ENCODE measurements around the gene NBEAL2.
A peak's percentile ranks its signal among the peaks of the same experiment; 100 is the strongest.

The NBEAL2 gene

DNA sequence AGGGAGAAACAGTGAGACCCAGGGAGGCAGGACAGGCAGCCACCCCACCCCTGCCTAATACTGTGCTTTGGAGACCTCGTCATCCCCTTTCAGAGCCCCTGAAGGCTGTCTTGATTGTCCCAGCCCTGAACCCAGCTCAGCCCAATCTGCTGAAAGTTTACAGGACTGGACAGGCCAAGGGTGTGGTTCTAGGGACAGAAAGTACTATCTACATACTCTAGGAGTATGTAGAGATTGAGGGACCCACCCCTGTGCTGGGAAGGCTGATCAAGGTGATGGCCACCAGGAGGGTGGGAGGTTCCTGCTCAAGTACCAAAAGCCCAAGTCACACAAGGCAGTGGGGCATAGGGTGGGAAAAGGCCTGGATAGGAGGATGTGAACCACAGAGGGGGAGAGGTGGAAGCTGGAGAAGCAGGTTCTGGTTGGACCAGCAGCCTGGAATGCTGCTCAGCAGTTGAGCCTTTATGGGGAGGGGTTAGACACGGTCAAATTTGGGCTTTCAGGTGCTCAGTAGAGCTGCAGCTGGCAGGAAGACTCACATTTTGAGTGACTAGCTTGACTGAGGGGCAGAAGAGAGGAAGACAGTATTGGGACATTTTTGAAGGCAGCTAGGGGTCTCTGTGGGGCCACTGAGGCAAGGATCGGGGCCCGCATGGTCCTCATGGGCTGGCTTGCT is 6.7 kb downstream of the NBEAL2 start:
- Histone ChIP-seq H3K18ac (ENCODE audit: low read depth in 1 of 2, low read length in 2 of 2) (no peak overlapping the region), H3K27me3 (ENCODE audit: control insufficient read depth in 1 of 2, insufficient read depth in 1 of 2, low read length in 2 of 2) (no peaks in the 10 kb centered on the region), H2BK15ac (ENCODE audit: low read depth, poor library complexity, severe bottlenecking) (no peak overlapping the region), H2BK5ac (ENCODE audit: low read depth, low read length, poor library complexity, severe bottlenecking) (no peak overlapping the region), H3K4me2 (ENCODE audit: low read length, poor library complexity, severe bottlenecking) (no peak overlapping the region), H3K79me1 (replicated peaks; ENCODE audit: low read length, poor library complexity, severe bottlenecking) (no peaks in the 10 kb centered on the region), H4K91ac (ENCODE audit: low read length) (no peak overlapping the region), H2BK12ac (ENCODE audit: low read length in 2 of 2) (no peak overlapping the region), H3K4ac (ENCODE audit: low read depth in 1 of 2, low read length in 2 of 2) (no peak overlapping the region), H3K9ac (ENCODE audit: low read length) (no peak overlapping the region), H3K36me3 (ENCODE audit: control insufficient read depth in 1 of 2, insufficient read depth in 2 of 2, low read depth in 1 of 2, low read length in 2 of 2) (peaks cover 0 to 30% of the 10 kb centered on the region in 2 experiments), H3K9me3 (ENCODE audit: control insufficient read depth, low read length) (no peaks in the 10 kb centered on the region), H3K14ac (ENCODE audit: low read length in 2 of 2) (no peak overlapping the region), H3K27ac (ENCODE audit: low read length, poor library complexity, severe bottlenecking) (no peak overlapping the region), H2BK120ac (ENCODE audit: low read depth, low read length) (no peak overlapping the region), H3K4me3 (ENCODE audit: insufficient read depth in 1 of 2, low read depth in 1 of 2, low read length in 2 of 2) (no peak overlapping the region), H3K23ac (ENCODE audit: low read length in 2 of 2) (no peak overlapping the region), H2AK5ac (ENCODE audit: low read length, severe bottlenecking) (no peak overlapping the region), H3K4me1 (ENCODE audit: control insufficient read depth, insufficient read depth, low read depth, low read length) (peaks cover 10% of the 10 kb centered on the region), H2AFZ (ENCODE audit: low read depth, low read length) (no peak overlapping the region), H4K8ac (ENCODE audit: low read length) (no peak overlapping the region)
- WGBS: 96% methylated on average over 4 of the region's 4 CpGs
- no peak for DNase-seq

- no peak overlapping the region for H2AFZ ChIP-seq (ENCODE audit: low read depth, low read length)
- H3K4me1 ChIP-seq (ENCODE audit: control insufficient read depth, insufficient read depth, low read depth, low read length): peaks cover 7% of the 10 kb centered on the region
- no peak overlapping the region for H2AK5ac ChIP-seq (ENCODE audit: low read length, severe bottlenecking)
- H2BK120ac ChIP-seq (ENCODE audit: low read depth, low read length): no peak overlapping the region
- H4K91ac ChIP-seq (ENCODE audit: low read length): no peak overlapping the region
- no peak overlapping the region for H3K18ac ChIP-seq (ENCODE audit: low read depth in 1 of 2, low read length in 2 of 2)
- no peak overlapping the region for H2BK5ac ChIP-seq (ENCODE audit: low read depth, low read length, poor library complexity, severe bottlenecking)
- no peak overlapping the region for H3K9ac ChIP-seq (ENCODE audit: low read length)
- H2BK12ac ChIP-seq (ENCODE audit: low read length in 2 of 2): no peak overlapping the region
- no peak overlapping the region for H3K4ac ChIP-seq (ENCODE audit: low read depth in 1 of 2, low read length in 2 of 2)
- H3K9me3 ChIP-seq (ENCODE audit: control insufficient read depth, low read length): no peaks in the 10 kb centered on the region
- no peaks in the 10 kb centered on the region for H3K79me1 ChIP-seq (replicated peaks; ENCODE audit: low read length, poor library complexity, severe bottlenecking)
- no peak overlapping the region for H4K8ac ChIP-seq (ENCODE audit: low read length)
- DNase-seq: no peak
- 84% methylated on average over 3 of the region's 3 CpGs for WGBS
- H3K27ac ChIP-seq (ENCODE audit: low read length, poor library complexity, severe bottlenecking): no peak overlapping the region
- H3K4me2 ChIP-seq (ENCODE audit: low read length, poor library complexity, severe bottlenecking): no peak overlapping the region
- H3K23ac ChIP-seq (ENCODE audit: low read length in 2 of 2): no peak overlapping the region
- H3K27me3 ChIP-seq (ENCODE audit: control insufficient read depth in 1 of 2, insufficient read depth in 1 of 2, low read length in 2 of 2): no peaks in the 10 kb centered on the region
- no peak overlapping the region for H2BK15ac ChIP-seq (ENCODE audit: low read depth, poor library complexity, severe bottlenecking)
- no peak overlapping the region for H3K4me3 ChIP-seq (ENCODE audit: insufficient read depth in 1 of 2, low read depth in 1 of 2, low read length in 2 of 2)
- no peak overlapping the region for H3K14ac ChIP-seq (ENCODE audit: low read length in 2 of 2)
- H3K36me3 ChIP-seq (ENCODE audit: control insufficient read depth in 1 of 2, insufficient read depth in 2 of 2, low read depth in 1 of 2, low read length in 2 of 2): peaks cover 0 to 33% of the 10 kb centered on the region in 2 experiments
Measured at GRCh38 chr3:46986782-46987310, 7.4 kb downstream of the NBEAL2 start.

- Histone ChIP-seq H3K18ac (ENCODE audit: low read depth in 1 of 2, low read length in 2 of 2) (peak overlapping the region in 1 of 2 experiments; percentile 48), H3K36me3 (ENCODE audit: control insufficient read depth in 1 of 2, insufficient read depth in 2 of 2, low read depth in 1 of 2, low read length in 2 of 2) (peaks cover 0 to 33% of the 10 kb centered on the region in 2 experiments), H3K4me3 (ENCODE audit: insufficient read depth in 1 of 2, low read depth in 1 of 2, low read length in 2 of 2) (no peak overlapping the region), H3K4me1 (ENCODE audit: control insufficient read depth, insufficient read depth, low read depth, low read length) (peaks cover 6% of the 10 kb centered on the region), H4K91ac (ENCODE audit: low read length) (no peak overlapping the region), H2AFZ (ENCODE audit: low read depth, low read length) (no peak overlapping the region), H2BK12ac (ENCODE audit: low read length in 2 of 2) (peak overlapping the region in 1 of 2 experiments; percentile 54), H2BK15ac (ENCODE audit: low read depth, poor library complexity, severe bottlenecking) (no peak overlapping the region), H3K4ac (ENCODE audit: low read depth in 1 of 2, low read length in 2 of 2) (no peak overlapping the region), H4K8ac (ENCODE audit: low read length) (no peak overlapping the region), H3K4me2 (ENCODE audit: low read length, poor library complexity, severe bottlenecking) (no peak overlapping the region), H3K79me1 (replicated peaks; ENCODE audit: low read length, poor library complexity, severe bottlenecking) (no peaks in the 10 kb centered on the region), H2BK5ac (ENCODE audit: low read depth, low read length, poor library complexity, severe bottlenecking) (no peak overlapping the region), H3K27ac (ENCODE audit: low read length, poor library complexity, severe bottlenecking) (no peak overlapping the region), H2AK5ac (ENCODE audit: low read length, severe bottlenecking) (no peak overlapping the region), H2BK120ac (ENCODE audit: low read depth, low read length) (no peak overlapping the region), H3K27me3 (ENCODE audit: control insufficient read depth in 1 of 2, insufficient read depth in 1 of 2, low read length in 2 of 2) (no peaks in the 10 kb centered on the region), H3K14ac (ENCODE audit: low read length in 2 of 2) (no peak overlapping the region), H3K23ac (ENCODE audit: low read length in 2 of 2) (no peak overlapping the region), H3K9me3 (ENCODE audit: control insufficient read depth, low read length) (no peaks in the 10 kb centered on the region), H3K9ac (ENCODE audit: low read length) (no peak overlapping the region)
- DNase-seq: no peak
- WGBS: 75% methylated on average over 5 of the region's 9 CpGs
Measured at GRCh38 chr3:46987319-46987742, 7.9 kb downstream of the NBEAL2 start.

DNA sequence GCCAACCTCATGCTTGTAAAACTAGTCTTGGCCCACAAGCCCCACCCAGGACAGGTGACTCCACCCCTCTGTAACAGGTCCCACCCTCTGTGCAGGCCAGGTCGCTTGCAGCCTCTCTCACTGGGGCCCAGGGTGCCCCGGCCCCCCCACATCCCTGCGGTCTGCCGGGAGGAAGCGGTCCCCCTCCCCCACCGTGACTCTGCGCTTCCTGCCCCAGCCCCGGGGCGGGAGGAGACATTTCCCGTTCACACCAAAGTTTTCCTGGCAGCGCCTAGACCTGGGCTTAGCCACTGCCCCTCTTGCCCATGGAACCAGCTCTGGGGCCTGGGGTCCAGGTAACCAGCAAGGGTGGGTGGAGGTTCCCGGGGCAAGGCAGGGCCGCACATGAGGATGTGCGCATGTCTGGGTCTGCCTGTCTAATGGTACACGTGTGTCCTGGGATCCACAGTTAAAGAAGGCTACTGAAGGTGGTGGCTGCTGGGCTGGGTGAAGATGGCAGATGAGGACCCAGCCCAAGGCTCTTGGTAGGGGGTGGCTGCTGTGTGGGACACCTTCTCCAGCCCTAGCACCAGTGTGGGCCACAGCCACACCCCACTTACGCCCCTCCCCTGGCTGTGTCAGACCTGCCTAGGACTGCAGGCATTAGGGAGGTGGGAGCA is 8.4 kb downstream of the NBEAL2 start:
- Histone ChIP-seq H3K4ac (ENCODE audit: low read depth in 1 of 2, low read length in 2 of 2) (no peak overlapping the region), H3K4me2 (ENCODE audit: low read length, poor library complexity, severe bottlenecking) (no peak overlapping the region), H2BK12ac (ENCODE audit: low read length in 2 of 2) (peak overlapping the region in 1 of 2 experiments; percentile 57), H3K4me1 (ENCODE audit: control insufficient read depth, insufficient read depth, low read depth, low read length) (peaks cover 6% of the 10 kb centered on the region), H3K23ac (ENCODE audit: low read length in 2 of 2) (no peak overlapping the region), H2BK15ac (ENCODE audit: low read depth, poor library complexity, severe bottlenecking) (no peak overlapping the region), H4K91ac (ENCODE audit: low read length) (peak overlapping the region; percentile 43), H2AK5ac (ENCODE audit: low read length, severe bottlenecking) (no peak overlapping the region), H3K9me3 (ENCODE audit: control insufficient read depth, low read length) (no peaks in the 10 kb centered on the region), H3K4me3 (ENCODE audit: insufficient read depth in 1 of 2, low read depth in 1 of 2, low read length in 2 of 2) (no peak overlapping the region), H4K8ac (ENCODE audit: low read length) (peak overlapping the region; percentile 49), H2AFZ (ENCODE audit: low read depth, low read length) (no peak overlapping the region), H3K27me3 (ENCODE audit: control insufficient read depth in 1 of 2, insufficient read depth in 1 of 2, low read length in 2 of 2) (no peaks in the 10 kb centered on the region), H2BK5ac (ENCODE audit: low read depth, low read length, poor library complexity, severe bottlenecking) (no peak overlapping the region), H3K9ac (ENCODE audit: low read length) (no peak overlapping the region), H3K27ac (ENCODE audit: low read length, poor library complexity, severe bottlenecking) (no peak overlapping the region), H3K18ac (ENCODE audit: low read depth in 1 of 2, low read length in 2 of 2) (peak overlapping the region in 1 of 2 experiments; percentile 48), H3K14ac (ENCODE audit: low read length in 2 of 2) (no peak overlapping the region), H2BK120ac (ENCODE audit: low read depth, low read length) (no peak overlapping the region), H3K79me1 (replicated peaks; ENCODE audit: low read length, poor library complexity, severe bottlenecking) (no peaks in the 10 kb centered on the region), H3K36me3 (ENCODE audit: control insufficient read depth in 1 of 2, insufficient read depth in 2 of 2, low read depth in 1 of 2, low read length in 2 of 2) (peaks cover 0 to 33% of the 10 kb centered on the region in 2 experiments)
- 46% methylated on average over 15 of the region's 16 CpGs for WGBS
- peak; percentile 14 for DNase-seq

All from mesenchymal stem cell (in vitro differentiated cells and primary cell).